HUDEP-2 (cell line): ENCODE results near the gene NPDC1.
"Not testable (repeated sequence)": the region's sequence is repeated elsewhere in the genome, so short reads cannot be mapped to it uniquely, and the experiment has no call there.

Experiments
- DNase-seq, 76 experiments: peaks; one replicate each; lab custom pipeline; 2025; ENCODE audit not compliant: unreplicated experiment in 76 of 76; lab: John Stamatoyannopoulos, UW

The NPDC1 gene

DNA sequence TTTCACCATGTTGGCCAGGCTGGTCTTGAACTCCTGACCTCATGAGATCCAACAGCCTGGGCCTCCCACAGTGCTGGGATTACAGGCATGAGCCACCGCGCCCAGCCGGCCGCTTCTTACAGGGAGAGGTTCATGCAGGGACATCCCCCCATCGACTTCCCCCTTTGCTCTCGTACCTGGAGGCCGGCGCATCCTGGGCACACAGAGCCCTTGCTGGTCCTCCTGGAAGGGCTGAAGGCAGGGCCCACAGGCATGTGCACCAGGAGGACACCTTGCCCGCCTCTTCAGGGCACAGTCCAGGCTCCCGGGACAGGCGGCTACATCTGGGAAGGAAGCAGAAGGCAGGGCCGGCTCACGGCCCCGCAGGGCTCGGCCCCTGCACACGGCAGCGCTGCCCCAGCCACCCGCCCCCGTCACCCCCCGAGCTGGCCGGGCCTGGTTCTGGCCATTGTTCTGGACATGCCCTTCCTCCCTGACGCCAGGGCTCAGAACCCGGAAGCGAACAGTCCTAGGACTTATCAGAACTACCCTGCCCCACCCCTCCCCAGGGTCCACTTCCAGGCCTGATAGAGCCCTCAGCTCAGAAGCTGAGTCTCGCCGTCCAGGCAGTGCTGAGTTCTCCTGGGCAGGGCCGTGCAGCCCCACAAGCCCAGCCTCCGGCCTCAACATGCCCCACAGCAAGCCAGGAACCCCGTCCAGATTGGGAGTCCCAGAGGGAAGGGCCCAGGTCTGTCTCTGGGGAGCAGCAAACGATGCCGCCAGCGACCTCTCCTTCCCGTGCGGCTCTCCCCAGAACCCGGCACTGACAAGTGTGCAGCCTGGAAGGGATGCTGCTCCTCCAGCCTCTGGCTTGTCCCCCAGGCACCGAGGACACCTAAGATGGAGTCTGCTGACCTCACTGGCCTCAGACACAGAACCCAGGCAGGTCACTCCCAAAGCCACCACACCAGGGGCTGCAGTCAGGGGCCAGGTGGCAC lies 2.9 kb downstream of the NPDC1 start:
- no peak for DNase-seq

DNA sequence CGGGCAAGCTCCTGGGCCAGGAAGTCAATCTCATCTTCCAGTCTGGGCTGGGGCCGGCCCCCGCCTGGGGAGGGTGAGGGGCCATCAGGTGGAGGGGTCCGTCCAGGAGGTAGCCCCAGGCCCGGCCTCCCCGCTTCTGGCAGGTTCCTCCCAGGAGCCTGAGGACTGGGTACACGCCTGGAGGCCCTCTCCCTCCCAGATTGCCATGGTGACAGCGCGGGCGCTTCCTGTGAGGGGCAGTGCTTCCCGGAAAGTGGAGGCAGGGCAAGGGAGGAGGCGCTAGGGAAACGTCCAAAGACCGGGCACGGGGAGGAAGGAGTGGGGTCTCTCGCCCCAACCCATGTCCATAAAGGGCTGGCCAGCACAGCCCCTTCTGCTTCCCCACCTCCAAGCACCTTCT lies 4.9 kb downstream of the NPDC1 start:
- DNase-seq = no peak

DNA sequence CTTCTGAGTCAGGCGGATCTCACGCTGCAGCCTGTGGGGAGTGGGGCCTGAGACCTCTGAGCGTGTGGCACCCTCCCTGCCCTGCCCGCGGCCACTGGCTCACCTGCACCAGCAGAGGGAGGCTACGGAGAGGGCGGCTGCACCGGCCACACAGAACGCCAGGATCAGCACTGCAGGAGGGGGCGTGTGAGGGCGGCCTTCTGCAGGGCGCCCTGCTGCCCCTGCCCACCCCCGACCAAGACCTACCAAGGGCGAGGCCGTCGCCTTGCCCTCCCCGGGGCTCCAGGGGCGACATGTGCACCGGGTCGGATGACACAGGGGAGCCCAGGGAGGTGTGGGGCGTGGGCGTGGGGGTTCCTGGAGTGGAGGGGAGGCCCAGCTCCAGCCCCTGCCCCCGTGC lies 5.4 kb downstream of the NPDC1 start:
- DNase-seq = no peak

DNA sequence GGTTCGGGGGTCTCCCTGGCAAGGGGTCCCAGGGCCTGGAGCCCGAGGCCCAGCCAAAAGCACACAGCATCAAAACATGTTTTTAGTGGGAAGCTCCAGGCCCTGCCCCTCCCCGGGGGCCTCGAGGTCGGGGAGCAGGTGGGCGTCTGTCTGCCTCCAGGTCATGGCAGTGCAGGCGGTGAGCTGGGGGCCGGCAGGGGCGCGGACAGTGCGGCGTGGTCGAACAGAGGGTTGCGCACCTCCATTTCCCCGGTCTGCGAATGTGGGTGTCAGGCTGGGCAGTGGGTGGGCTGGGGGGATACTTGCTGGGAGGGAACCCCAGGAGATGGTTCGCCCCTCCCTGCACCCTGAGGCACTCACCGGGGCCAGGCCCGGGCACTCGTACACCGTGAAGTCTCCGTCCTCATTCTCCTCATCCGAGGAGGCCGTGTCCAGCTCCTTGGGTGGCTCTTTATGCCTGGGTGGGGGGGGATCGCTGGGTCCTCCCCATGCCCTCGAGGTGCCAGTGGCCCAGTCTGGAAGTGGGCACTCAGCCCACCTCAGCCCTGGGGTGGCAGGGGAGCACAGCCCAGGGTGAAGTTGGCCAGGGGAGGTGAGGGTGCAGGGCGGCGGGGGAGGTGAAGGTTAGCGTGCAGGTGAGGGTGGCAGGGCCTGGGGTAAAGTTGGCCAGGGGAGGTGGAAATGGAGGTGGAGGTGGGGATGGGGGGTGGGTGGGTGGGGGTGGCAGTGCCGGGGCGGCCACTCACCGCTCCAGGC lies 6.2 kb downstream of the NPDC1 start:
- no peak for DNase-seq

DNA sequence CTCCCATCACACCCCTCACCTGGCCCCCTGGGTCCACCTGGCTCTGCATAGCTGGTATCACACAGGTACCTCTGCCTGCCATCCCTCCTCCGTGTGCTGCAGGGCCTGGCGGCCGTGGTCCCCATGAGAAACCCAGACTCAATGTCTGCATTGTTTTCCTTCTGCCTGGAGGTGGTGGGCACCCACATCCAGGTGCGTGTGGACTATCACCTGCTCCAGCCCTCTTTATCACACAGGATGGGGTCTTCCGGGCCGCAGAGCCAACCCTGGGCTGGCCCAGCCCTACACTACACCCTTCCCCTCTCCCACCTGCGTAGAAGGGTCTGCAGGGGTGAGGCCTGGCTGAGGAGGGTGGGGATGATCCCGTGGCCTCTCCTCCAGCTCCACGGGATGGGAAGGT lies 7.1 kb downstream of the NPDC1 start:
- no peak for DNase-seq

DNA sequence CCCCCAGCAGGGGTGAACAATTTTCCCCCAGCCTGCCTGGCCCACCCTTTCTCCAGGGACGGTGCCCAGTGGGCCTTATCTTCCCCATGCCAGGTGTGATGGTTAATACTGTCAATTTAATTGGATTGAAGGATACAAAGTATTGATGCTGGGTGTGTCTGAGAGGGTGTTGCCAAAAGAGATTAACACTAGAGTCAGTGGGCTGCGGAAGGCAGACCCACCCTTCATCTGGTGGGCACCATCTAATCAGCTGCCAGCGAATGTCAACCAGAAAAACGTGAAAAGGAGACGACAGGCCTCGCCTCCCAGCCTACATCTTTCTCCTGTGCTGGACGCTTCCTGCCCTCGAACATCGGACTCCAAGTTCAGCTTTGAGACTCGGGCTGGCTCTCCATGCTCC lies 8.5 kb downstream of the NPDC1 start:
- no peak for DNase-seq

DNA sequence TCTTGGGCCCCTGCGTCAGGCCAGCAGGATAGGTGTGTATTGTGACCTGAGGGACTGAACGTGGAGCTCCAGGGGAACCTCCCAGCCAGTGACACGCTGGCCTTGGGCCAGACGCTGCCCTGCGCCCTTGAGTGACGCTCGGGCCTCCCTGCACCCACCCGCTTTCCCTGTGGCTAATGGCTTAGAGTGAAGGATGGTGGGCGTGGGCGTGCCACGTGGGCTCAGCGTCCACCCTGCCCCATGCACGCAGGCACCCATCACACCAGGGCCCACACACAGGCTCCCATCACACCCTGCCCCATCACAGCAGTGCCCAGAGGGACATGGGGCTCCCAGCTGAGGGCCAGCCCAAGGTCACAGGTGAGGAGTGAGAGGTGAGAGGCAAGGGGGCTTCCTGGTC lies 8.9 kb downstream of the NPDC1 start:
- no peak for DNase-seq

DNA sequence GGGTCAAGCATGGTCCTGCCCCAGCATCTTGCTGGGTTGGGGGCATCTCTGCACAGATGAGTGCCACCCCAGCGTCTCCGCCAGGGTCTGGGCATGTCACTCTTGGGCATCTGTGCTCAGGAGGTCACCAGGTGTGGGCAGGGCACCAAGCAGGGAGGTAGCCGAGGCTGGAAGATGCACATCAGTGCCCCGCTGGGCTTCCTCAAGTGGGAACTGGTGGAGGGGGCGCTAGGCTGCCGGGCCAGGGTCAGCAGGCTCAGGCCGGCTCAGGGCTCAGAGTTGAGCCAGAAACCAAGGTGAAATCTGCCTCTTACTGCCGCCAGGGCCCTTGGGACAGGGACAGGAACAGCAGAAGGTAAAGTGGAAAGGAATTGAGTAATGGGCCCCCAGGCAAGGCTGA lies 10.0 kb downstream of the NPDC1 start:
- DNase-seq = no peak

DNA sequence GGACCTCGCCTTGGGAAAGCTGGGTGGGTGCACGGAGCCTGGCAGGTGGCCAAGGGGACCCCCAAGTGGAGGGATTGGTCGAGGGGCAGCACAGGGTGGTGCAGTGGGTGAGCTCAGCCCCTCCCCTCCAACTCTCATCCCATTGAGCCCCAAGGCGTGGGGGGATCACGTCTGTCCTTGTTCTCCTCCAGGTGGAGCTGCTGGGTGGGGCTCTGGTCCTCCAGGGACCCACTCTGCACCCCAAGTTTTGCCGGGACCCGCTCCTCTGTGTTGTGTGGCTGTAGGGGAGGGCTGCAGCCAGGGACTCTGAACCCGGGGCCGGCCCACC lies 10.5 kb downstream of the NPDC1 start:
- no peak for DNase-seq

DNA sequence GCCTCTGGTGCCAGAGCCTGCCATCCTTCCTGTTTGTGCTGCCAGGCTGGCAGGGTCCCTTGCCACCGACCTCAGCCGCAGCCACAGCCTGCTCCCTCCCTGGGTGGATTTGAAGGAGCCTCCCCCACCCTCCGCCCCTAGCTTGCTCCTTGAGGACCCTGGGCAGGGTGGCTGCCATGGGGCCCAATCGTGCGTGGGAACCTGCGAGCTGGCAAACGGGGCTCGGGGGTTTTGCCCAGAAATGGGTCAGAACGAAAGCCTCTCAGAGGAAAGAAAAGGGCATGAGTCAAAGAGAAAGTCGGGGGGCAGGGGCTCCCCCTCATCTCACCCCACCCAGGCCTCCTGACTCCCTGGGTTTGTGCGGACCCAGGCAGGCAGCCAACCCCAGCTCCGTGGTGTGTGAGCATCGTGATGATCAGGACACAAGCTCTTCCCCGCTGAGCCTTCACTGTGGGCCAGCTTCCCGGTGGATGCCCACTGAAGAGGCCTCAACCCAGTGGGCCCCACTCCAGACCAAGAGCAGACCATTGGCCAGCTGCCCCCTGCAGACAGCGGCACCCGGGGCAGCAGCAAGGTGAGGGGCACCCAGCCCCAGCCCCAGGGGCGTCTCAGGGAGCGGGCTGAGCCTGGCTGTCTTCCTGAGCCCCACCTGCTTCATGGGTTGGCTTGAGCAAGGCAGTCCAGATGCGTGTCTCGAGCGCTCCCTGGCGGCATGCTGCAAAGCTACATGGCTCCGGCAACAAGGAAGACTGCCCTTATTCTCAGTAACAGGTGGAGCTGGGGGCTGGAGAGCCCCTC lies 11.1 kb downstream of the NPDC1 start:
- DNase-seq = peak in 71 of 76 experiments; percentile 4 to 80 (median 61)

DNA sequence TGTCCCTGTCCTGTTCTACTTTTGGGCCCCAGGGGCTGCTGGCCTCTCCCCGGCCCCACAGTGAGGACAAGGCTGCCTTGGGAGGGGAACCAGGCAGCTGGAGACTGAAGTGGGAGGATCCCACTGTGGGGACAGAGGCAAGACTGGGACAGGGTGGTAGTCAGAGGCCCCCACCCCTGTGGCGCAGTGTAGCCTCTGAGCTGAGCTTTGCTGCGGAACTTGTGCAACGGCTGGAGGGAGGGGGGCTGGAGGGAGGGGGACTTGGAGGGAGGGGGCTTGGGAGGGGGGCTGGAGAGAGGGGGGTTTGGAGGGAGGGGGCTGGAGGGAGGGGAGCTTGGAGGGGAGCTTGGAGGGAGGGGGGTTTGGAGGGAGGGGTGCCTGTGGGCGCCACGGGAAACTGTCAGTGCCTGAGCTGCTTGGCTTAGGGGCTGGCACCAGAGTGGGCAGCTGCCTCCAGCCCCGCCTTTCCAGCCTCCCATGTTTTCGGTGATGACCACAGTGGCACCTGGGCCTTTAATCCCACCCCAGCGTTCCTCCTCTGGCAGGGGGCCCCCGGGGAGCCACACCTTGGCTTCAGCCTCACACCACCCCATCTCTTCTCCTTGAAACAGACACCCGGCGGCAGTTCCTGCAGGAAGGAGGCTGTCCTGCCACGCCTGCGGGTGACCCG lies 11.8 kb downstream of the NPDC1 start:
- DNase-seq = no peak

DNA sequence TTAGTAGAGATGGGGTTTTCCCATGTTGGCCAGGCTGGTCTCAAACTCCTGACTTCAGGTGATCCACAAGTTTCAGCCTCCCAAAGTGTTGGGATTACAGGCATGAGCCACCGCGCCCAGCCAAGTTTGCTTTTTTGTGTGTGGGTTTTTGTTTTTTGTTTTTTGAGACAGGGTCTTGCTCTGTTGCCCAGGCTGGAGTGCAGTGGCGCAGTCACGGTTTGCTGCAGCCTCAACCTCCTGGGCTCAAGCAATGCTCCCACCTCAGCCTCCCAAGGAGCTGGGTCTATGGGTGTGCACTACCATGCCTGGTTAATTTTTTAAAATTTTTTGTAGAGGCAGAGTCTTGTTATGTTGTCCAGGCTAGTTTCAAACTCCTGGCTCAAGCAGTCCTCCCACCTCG lies 12.5 kb downstream of the NPDC1 start:
- DNase-seq = not testable (repeated sequence)

DNA sequence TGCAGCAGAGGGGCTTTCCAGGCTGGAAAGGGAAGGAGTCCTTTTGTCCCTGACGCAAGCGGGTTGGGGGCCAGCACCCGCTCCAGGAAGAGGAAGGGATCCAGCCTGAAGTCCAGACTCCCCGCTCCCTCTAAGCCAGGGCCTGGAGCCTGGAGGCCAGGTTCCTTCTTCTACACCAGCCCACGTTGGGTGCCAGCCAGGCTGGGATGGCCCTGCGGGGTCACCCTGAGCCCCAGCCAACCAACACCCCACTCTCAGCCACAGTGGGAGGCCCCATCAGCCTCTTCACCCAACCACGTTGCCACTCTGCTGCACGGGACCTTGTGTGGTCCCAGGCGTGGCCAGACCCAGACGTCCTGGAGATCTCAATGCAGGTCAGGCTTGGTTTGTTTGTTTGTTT lies 13.1 kb downstream of the NPDC1 start:
- DNase-seq = no peak

DNA sequence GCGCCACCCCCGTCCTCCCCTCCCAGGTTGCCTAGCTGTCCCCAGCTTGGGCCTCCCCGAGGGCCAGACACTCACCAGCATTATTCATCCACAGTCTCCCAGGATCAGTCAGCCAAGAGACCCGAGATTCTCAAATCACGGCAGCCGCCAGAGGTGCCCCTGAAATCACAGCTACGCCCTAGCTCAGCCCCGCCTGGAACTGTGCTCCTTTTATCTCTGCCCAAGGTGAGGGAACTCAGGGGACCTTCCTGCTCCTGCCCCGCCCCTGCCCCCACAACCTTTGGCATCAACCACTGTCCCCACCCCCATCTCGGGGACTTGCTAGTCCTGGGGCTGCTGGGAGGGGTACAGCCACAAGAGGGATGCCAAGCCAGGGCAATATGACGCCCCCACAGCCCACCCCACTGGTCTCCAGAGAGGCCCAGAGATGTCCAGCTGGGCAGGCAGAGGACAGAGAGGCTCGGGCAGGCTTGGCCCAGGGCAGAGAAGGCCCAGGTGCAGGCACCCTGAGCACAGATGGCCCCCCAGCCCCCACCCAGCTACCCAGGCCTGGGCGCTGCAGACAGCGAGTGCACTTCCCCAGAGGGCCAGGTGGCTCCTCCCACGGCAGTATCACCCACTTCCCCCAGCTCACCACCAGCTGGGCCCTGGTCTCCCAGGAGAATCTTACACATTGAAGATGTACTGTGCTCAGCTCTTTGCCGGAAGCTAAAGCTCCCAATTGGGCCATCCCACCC lies 13.9 kb downstream of the NPDC1 start, which contains the start of gene FUT7:
Gene FUT7 (minus strand): TSS at position 185 of the 737 bp plus-strand sequence. CDS start 97 bp downstream, at position 88.
- DNase-seq = no peak

DNA sequence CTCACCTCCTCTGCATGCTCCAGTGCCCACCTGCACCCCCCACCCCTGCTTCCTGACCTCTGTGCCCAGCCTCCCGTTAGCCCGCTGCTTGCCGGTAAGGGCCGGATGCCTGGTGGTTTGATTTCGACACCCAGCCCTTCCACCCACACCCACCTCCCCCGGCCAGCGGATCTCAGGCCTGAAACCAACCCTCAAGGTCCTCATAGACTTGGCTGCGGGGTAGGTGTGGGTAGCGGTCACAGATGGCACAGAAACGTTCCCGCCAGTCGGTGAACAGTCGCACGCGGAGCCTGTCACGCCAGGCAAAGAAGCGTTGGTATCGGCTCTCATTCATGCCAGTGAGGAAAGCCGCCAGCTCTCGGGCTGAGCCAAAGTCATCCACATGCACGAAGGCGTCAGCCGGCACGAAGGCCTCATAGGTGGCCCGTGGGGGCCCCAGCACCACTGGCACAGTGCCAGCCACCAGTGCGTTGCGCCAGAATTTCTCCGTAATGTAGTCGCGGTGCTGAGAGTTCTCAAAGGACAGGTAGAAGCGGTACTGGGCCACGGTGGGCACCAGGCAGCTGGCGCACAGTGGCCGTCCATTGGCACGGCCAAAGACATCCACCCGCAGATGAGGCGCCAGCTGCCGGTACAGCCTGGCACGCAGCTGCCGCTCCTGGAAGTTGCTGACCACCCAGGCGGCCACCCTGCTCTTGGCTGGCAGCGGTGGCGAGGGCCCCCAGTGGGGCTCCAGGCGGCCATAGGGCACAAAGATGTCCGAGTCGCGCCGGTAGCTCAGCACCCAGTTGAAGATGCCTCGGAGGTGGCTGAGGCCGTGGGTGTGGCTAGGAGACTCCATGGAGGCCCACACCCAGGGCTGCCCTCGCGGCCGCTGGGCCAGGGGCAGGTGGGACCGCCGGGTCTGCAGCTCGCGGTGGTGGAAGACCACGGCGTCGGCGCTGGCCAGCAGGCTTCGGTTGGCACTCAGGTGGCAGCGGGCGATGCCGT lies 15.1 kb downstream of the NPDC1 start:
- DNase-seq = peak in 1 of 76 experiments; percentile 10

DNA sequence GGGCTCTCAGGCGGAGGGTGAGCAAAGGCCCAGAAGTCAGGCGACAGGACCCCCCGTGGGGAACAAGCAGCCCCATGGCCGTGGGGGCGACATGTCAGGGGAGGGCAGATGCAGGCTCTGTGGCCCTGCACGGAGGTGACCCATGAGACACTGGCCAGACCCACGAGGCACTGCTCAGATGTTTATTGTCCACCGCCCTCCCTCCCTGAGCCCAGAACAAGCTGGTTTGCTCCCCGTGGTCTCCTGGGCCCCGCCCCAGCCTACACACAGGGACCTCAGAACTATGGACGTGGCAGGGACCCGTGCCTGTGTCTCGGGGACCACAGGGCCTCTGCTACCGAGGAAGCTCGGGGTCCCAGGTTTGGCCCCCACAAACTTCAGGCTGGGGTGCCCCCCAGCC lies 16.0 kb downstream of the NPDC1 start:
- no peak for DNase-seq

DNA sequence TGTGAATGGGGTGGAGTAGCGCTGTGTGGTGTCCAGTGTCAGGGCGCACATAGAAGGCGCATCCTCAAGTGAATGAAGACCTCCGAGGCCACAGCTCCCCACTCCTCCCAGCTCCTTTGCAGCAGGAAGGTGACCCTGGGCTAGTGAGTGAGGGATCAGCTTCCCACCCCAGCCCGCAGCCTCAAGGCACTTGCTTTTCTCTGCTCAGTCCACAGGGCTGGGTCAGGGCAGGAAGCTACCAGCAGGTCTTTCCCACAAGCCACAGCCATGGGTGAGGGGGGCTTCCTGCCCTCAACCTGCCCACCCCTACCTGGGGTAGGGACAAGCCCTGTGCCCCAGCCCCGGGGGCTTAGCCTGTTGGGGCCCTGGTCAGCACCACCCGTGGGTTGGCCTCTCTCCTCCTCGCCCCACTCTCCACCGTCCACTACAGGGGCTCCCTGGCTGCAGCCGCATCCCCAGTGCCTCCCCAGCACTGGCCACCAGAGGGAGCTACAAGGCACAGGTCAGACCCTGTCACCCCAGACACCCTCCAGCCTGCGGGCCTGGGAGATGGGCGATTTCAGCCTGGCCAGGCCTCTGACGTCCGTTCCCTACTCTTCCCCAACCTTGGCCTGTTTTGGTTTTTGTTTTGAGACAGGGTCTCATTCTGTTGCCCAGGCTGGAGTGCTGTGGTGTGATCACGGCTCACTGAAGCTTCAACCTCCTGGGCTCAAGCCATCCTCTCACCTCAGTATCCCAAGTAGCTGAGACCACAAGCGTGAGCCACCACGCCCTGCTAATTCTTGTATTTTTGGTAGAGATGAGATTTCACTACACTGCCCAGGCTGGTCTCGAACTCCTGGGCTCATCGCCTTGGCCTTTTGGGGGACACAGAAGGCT lies 16.7 kb downstream of the NPDC1 start:
- peak in 60 of 76 experiments; percentile 9 to 75 (median 52) for DNase-seq
